ENCODE measurements around the gene ATXN1. TPM values are rescaled to one million over a fixed set of nuclear protein-coding genes. Genes with fewer than 3 reads are reported as not detected.
A peak's percentile ranks its signal among the peaks of the same experiment; 100 is the strongest.

The ATXN1 gene
- total RNA-seq, 1 donor from 2014 or later = 15.5 TPM

DNA sequence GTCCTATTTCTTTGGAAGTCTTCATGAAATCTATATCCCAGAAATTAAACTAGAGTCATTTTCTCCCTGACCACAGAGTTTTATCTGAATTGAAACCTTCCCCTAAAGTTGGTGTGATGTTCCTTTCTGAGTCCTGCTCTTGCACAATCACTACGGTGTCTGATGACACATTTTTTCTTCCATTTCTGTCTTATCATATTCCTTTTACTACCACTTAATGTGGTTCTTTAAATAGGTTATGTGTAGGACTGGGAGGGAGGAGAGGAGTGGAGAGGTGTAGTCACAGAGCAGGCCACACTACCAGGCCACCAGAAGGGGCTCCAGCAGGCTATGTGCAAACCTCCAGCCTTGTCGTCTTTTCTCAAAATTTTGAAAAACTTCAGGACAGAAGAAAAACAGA is 39.7 kb upstream of the ATXN1 start:
- Mint-ChIP-seq H3K4me1 (ENCODE audit: low read depth, unreplicated experiment) (peaks cover 25% of the 10 kb centered on the region), H3K4me3 (ENCODE audit: unreplicated experiment) (no peak overlapping the region), H3K27ac (ENCODE audit: unreplicated experiment) (no peak overlapping the region), H3K27me3 (ENCODE audit: unreplicated experiment) (peaks cover 2% of the 10 kb centered on the region), H3K9me3 (ENCODE audit: unreplicated experiment) (no peaks in the 10 kb centered on the region), H3K36me3 (ENCODE audit: unreplicated experiment) (no peaks in the 10 kb centered on the region)
- no peak for TF ChIP-seq CTCF (IDR thresholded peaks at IDR 0.05; ENCODE audit: partially characterized antibody, unreplicated experiment)
- DNase-seq = no peak

- Mint-ChIP-seq H3K27ac (ENCODE audit: unreplicated experiment) (no peak overlapping the region), H3K4me1 (ENCODE audit: low read depth, unreplicated experiment) (peaks cover 19% of the 10 kb centered on the region), H3K36me3 (ENCODE audit: unreplicated experiment) (no peaks in the 10 kb centered on the region), H3K4me3 (ENCODE audit: unreplicated experiment) (no peak overlapping the region), H3K27me3 (ENCODE audit: unreplicated experiment) (peaks cover 2% of the 10 kb centered on the region), H3K9me3 (ENCODE audit: unreplicated experiment) (no peaks in the 10 kb centered on the region)
- no peak for TF ChIP-seq CTCF (IDR thresholded peaks at IDR 0.05; ENCODE audit: partially characterized antibody, unreplicated experiment)
- no peak for DNase-seq
These were observed 39.1 kb upstream of the ATXN1 start for GRCh38 chr6:16800341-16800740.

GRCh38 chr6:16799279-16800193 is 38.3 kb upstream of the ATXN1 start:
- H3K9me3 Mint-ChIP-seq (ENCODE audit: unreplicated experiment) = no peaks in the 10 kb centered on the region
- DNase-seq = no peak
- H3K27ac Mint-ChIP-seq (ENCODE audit: unreplicated experiment) = no peak overlapping the region
- peaks cover 2% of the 10 kb centered on the region for H3K27me3 Mint-ChIP-seq (ENCODE audit: unreplicated experiment)
- TF ChIP-seq CTCF (IDR thresholded peaks at IDR 0.05; ENCODE audit: partially characterized antibody, unreplicated experiment) = no peak
- H3K36me3 Mint-ChIP-seq (ENCODE audit: unreplicated experiment) = no peaks in the 10 kb centered on the region
- H3K4me3 Mint-ChIP-seq (ENCODE audit: unreplicated experiment) = no peak overlapping the region
- H3K4me1 Mint-ChIP-seq (ENCODE audit: low read depth, unreplicated experiment) = peaks cover 17% of the 10 kb centered on the region

DNA sequence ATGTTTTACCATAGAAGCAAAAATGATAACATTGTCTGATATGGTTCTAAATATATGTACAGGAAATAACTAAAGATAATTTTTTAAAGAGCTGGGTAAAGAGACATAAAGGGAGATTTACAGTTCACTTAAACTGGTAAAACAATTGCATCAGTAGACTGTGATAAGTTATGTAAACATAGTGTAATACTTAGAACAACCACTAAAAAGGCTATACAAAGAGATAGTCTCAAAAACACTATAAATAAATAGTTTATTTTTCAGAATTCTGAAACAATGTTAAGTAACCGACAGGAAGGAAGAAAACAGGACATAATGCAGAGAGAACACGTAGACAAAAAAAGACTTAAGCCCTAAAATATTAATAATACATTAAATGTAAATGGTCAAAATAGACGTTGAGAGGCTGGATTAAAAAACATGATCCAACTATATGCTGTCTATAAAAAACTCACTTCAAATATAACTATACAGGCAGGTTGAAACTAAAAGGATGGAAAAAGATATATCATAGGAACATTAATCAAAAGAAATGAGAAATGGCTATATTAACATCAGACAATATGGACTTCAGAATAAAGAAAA is 32.7 kb upstream of the ATXN1 start:
- Mint-ChIP-seq H3K27me3 (ENCODE audit: unreplicated experiment) (no peaks in the 10 kb centered on the region), H3K36me3 (ENCODE audit: unreplicated experiment) (peaks cover 10% of the 10 kb centered on the region), H3K4me3 (ENCODE audit: unreplicated experiment) (no peak overlapping the region), H3K9me3 (ENCODE audit: unreplicated experiment) (no peaks in the 10 kb centered on the region), H3K4me1 (ENCODE audit: low read depth, unreplicated experiment) (peaks cover 5% of the 10 kb centered on the region), H3K27ac (ENCODE audit: unreplicated experiment) (no peak overlapping the region)
- TF ChIP-seq CTCF (IDR thresholded peaks at IDR 0.05; ENCODE audit: partially characterized antibody, unreplicated experiment) = peak; percentile 40
- no peak for DNase-seq
